ENCODE results near the gene TSGA10IP. TPM values are rescaled to one million over a fixed set of nuclear protein-coding genes. Genes with fewer than 3 reads are reported as not detected.

The TSGA10IP gene
- total RNA-seq (under 1 TPM in 2 of 9 donors, not detected in 7; 0.24 to 0.33 TPM), polyA plus RNA-seq (under 1 TPM in 2 of 3 donors, not detected in 1; 0.03 to 0.32 TPM)
- long read RNA-seq, donor 1, result 0 reads
- long read RNA-seq, donor 2, result 0 reads
- long read RNA-seq, donor 3, result 0 reads
- long read RNA-seq, donor 4, result 0 reads
- long read RNA-seq, donor 5, result 0 reads
- long read RNA-seq, donor 6, result 0 reads
- long read RNA-seq, donor 7, result 0 reads
- long read RNA-seq, donor 8, result 0 reads
- long read RNA-seq, donor 9, result 0 reads
- long read RNA-seq, donor 10, result 0 reads

DNA sequence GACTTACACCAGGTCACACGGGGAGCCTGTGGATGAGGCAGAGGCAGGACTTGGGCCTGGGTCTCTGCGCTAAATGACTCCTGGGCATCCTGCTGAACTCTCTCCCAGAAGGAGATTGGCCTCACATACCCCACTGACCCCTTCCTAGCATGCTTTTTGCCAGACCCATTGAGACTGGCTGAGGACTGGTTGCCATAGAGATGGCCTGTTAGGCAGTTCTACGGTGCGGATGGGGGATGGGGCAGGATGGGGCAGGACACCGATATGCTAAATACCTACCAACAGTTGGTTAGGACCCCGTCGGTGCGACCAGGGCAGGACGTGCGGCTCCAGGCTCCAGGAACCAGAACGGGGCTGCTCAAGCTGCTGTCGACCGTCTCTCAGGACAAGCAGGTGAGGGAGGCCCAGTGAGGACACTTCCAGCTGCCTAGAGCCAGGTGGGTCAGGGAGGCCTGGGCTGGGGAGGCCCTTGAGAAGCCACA, at the start of gene TSGA10IP:
TSS of gene TSGA10IP (plus strand) at position 51 of the 482 bp plus-strand sequence. CDS start at position 247, 196 bp downstream.
- no peak for TF ChIP-seq POLR2A (IDR thresholded peaks at IDR 0.05)
- TF ChIP-seq, protein P1, sequence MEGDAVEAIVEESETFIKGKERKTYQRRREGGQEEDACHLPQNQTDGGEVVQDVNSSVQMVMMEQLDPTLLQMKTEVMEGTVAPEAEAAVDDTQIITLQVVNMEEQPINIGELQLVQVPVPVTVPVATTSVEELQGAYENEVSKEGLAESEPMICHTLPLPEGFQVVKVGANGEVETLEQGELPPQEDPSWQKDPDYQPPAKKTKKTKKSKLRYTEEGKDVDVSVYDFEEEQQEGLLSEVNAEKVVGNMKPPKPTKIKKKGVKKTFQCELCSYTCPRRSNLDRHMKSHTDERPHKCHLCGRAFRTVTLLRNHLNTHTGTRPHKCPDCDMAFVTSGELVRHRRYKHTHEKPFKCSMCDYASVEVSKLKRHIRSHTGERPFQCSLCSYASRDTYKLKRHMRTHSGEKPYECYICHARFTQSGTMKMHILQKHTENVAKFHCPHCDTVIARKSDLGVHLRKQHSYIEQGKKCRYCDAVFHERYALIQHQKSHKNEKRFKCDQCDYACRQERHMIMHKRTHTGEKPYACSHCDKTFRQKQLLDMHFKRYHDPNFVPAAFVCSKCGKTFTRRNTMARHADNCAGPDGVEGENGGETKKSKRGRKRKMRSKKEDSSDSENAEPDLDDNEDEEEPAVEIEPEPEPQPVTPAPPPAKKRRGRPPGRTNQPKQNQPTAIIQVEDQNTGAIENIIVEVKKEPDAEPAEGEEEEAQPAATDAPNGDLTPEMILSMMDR (IDR thresholded peaks at IDR 0.05), result no peak
- no peaks in the 10 kb centered on the region for H3K9me3 ChIP-seq (replicated peaks in 1 of 3)
- H3K27me3 ChIP-seq, result no peaks in the 10 kb centered on the region
- WGBS, 4 donors, result 67 to 100% (median 70%) methylated on average over 2 to 13 of the region's 13 CpGs
- no peaks in the 10 kb centered on the region for H3K36me3 ChIP-seq (replicated peaks in 1 of 2)
- H3K4me1 ChIP-seq (replicated peaks in 1 of 2), result no peaks in the 10 kb centered on the region
- intact Hi-C loops (cut with DNase I), result no loop called here
- H3K4me3 ChIP-seq, result no peak within 1 kb of the TSS
- no peak within 1 kb of the TSS for H3K27ac ChIP-seq
- DNase-seq, result no peak

DNA sequence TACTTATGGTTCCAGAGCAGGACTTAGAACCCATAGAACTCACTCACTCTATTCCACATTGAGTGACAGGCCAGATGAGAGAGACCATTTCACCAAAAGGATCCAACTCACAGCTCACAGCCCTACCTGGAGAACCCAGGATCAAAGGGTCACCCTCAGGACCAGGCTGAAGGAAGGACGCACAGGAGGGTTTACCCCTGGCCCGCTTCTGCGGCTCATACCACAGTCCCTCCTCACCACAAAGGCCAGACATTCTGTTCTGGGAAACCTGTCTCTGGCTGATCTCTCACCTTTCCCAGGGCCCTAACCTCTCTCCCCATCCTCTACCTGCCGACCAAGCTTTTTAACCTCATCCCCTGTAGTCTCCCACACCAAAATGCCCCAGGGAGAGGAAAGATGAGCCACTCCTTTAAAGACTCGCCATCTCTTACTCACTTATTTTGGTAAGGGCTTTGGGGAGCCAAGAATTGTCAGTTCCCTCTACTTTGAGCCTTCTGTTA, 49.7 kb upstream of the TSGA10IP start:
- no peak for TF ChIP-seq POLR2A (IDR thresholded peaks at IDR 0.05)
- TF ChIP-seq, protein P1 (IDR thresholded peaks at IDR 0.05), result no peak
- 89 to 97% (median 94%) methylated on average over 3 to 5 of the region's 5 CpGs for WGBS, 4 donors
- H3K27ac ChIP-seq, result no peak overlapping the region

DNA sequence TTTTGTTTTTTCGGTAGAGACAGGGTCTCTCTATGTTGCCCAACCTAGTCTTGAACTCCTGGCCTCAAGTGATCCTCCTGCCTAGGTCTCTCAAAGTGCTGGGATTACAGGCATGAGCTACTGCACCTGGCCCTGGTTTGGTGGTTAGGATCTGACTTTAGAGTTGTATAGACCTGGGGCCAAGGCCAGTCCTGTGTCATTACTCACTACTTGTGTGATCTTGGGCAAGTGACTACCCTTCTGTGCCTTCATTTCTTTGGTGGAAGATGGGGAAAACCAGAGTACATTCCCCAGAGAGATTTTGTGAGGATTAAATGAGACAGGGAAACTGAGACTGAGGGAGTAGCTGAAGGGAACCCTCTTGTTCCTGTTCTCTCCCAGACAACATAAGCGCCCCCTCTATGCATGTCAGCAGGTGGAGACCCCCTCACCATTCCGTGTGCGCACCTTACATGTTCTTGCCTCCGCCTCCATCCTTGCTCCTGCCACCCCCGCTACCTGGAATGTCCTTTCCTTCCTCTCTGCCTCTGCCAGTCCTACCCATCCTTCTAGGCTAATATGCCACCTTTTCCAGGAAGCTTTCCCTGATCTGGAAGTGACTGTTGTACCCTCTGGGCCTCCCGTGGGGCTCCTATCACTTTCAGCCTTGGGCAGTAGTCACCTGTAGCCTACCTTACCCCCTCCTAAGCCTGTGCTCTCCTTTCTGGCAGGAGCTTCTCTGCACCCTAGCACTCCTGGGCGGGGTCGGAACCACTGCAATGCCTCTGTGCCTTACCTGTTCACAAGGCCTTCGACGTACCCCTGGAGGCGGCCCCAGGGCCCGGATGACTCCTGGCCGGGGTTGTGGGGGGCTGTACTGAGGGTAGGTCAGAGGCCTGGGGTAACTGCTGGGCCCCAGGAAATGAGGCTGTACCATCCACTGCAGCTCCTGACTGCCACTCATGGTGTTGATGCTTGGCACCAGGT, 49.0 kb upstream of the TSGA10IP start:
- DNase-seq, result peak in 1 of 7 donors; percentile 23
- H3K27me3 ChIP-seq, result no peaks in the 10 kb centered on the region
- H3K27ac ChIP-seq, result no peak overlapping the region
- no peaks in the 10 kb centered on the region for H3K9me3 ChIP-seq (replicated peaks in 1 of 3)
- 93 to 98% (median 94%) methylated on average over 7 to 14 of the region's 14 CpGs for WGBS, 4 donors
- H3K4me3 ChIP-seq, result no peak overlapping the region
- H3K4me1 ChIP-seq (replicated peaks in 1 of 2), result peaks cover 36 to 41% of the 10 kb centered on the region in 2 donors
- H3K36me3 ChIP-seq (replicated peaks in 1 of 2), result no peaks in the 10 kb centered on the region
- TF ChIP-seq, protein P1 (IDR thresholded peaks at IDR 0.05), result no peak
- TF ChIP-seq POLR2A (IDR thresholded peaks at IDR 0.05), result no peak
- intact Hi-C loops (cut with DNase I), result no loop called here

More for the DNA sequence above, 49.7 kb upstream of the TSGA10IP start:
- Histone ChIP-seq H3K27me3 (no peaks in the 10 kb centered on the region), H3K4me1 (replicated peaks in 1 of 2) (peaks cover 43% of the 10 kb centered on the region in 2 donors), H3K4me3 (no peak overlapping the region), H3K36me3 (replicated peaks in 1 of 2) (no peaks in the 10 kb centered on the region), H3K9me3 (replicated peaks in 1 of 3) (no peaks in the 10 kb centered on the region)
- DNase-seq, result no peak
- intact Hi-C loops (cut with DNase I), result no loop called here

DNA sequence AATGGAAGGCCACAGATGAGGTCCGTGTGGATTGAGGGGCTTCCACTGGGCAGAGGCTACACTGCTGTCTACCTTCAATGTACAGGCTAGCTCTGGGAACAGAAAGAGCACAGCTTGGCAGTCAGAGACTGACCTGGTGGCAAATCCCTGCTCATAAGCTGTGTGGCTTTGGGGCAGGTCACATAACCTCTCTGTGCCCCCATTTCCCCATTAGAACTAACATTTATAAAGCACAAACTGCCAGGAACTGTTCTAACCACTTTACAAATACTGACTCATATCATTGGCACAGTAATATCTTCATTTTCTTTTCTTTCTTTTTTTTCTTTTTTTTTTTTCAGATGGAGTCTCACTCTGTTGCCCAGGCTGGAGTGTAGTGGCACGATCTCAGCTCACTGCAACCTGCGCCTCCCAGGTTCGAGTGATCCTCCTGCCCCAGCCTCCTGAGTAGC, 48.2 kb upstream of the TSGA10IP start:
- intact Hi-C loops (cut with DNase I), result no loop called here
- peaks cover 28 to 34% of the 10 kb centered on the region in 2 donors for H3K4me1 ChIP-seq (replicated peaks in 1 of 2)
- DNase-seq, result no peak
- no peaks in the 10 kb centered on the region for H3K9me3 ChIP-seq (replicated peaks in 1 of 3)
- no peak overlapping the region for H3K4me3 ChIP-seq
- 87 to 90% (median 88%) methylated on average over 4 of the region's 4 CpGs for WGBS, 4 donors
- no peak overlapping the region for H3K27ac ChIP-seq
- no peaks in the 10 kb centered on the region for H3K27me3 ChIP-seq
- H3K36me3 ChIP-seq (replicated peaks in 1 of 2), result no peaks in the 10 kb centered on the region
- TF ChIP-seq POLR2A (IDR thresholded peaks at IDR 0.05), result no peak
- TF ChIP-seq, protein P1 (IDR thresholded peaks at IDR 0.05), result no peak
